HepG2 (cell line): ENCODE measurements around the gene CDK5R1. TPM values are rescaled to one million over a fixed set of nuclear protein-coding genes. Genes with fewer than 3 reads are reported as not detected.

Source experiments
- ATAC-seq: fragments of 200-7000 bp; cut with Tn5 transposase; 3 replicates; pipeline ENCODE4 v1.9.1; 2020; ENCODE audit warnings: mild to moderate bottlenecking, moderate library complexity
- BruUV-seq: library from RNA; stranded (reverse); fragments of 400-500 nt; replicated peaks from 2 replicates; lab custom pipeline; 2021; lab: Mats Ljungman, UMichigan
- CTCF ChIA-PET: fragments of 300-600 bp; formaldehyde crosslinking; extraction: SDS; loops from one replicate; lab custom pipeline; 2021; ENCODE audit warnings: low total read pairs, inconsistent platforms, low intra/inter-chr PET ratio; lab: Yijun Ruan, JAX
- POLR2A ChIA-PET: fragments of 350-600 bp; sonication (Branson Sonifier 250); formaldehyde crosslinking; loops from one replicate; lab custom pipeline; 2020; ENCODE audit warnings: antibody characterized with exemption, inconsistent platforms; lab: Yijun Ruan, JAX
- DNase-seq: peaks from one replicate; pipeline ENCODE4 v3.0.0-alpha.2; 2015; ENCODE audit warnings: low spot score
- FAIRE-seq: peaks from 3 replicates; lab custom pipeline; 2011; peaks lifted over from hg19 to GRCh38; lab: Jason Lieb, UNC
- H2AFZ ChIP-seq: one replicate; pipeline ENCODE4 v1.6.1; 2011; ENCODE audit warnings: low read length, inconsistent platforms
- H3K27ac ChIP-seq: fragments of 300-600 bp; 3 replicates; pipeline ENCODE4 v1.8.0; 2011; ENCODE audit warnings: mixed run types, mild to moderate bottlenecking, mixed read lengths, low read length, inconsistent platforms; ENCODE audit not compliant: insufficient read depth; ENCODE audit errors: extremely low read length
- H3K27me3 ChIP-seq, 2 experiments: fragments of 200-600 bp in 1 of 2; 2 replicates in 1 of 2; 3 replicates in 1 of 2; pipeline versions ENCODE4 v1.6.0 to v1.8.0; 2011; ENCODE audit warnings: low read length in 2 of 2, mild to moderate bottlenecking in 2 of 2, moderate library complexity in 2 of 2, inconsistent platforms in 1 of 2; ENCODE audit not compliant: insufficient read depth in 2 of 2, control insufficient read depth in 1 of 2
- H3K36me3 ChIP-seq, 2 experiments: fragments of 200-600 bp in 1 of 2; replicated peaks in 1 of 2; 2 replicates in 1 of 2; 3 replicates in 1 of 2; pipeline versions ENCODE4 v1.5.1 to v1.8.0; 2011; ENCODE audit warnings: low read length in 2 of 2, inconsistent platforms in 1 of 2; ENCODE audit not compliant: insufficient read depth in 2 of 2, control insufficient read depth in 1 of 2
- H3K4me1 ChIP-seq: 2 replicates; pipeline ENCODE4 v1.5.1; 2012; ENCODE audit warnings: low read length, inconsistent platforms; ENCODE audit not compliant: insufficient read depth
- H3K4me2 ChIP-seq: 2 replicates; pipeline ENCODE4 v1.6.0; 2011; ENCODE audit warnings: low read depth, low read length, inconsistent platforms
- H3K4me3 ChIP-seq, 3 experiments: fragments of 200-600 bp in 1 of 3; sonication (generic), shearing (Covaris generic) in 1 of 3; replicated peaks in 1 of 3; 2 replicates each; pipeline ENCODE4 v1.5.1; 2011 to 2016; ENCODE audit warnings: low read length in 3 of 3, inconsistent platforms in 2 of 3, low read depth in 2 of 3, mild to moderate bottlenecking in 2 of 3, control low read depth in 1 of 3, mixed read lengths in 1 of 3; ENCODE audit not compliant: insufficient read depth in 1 of 3
- H3K79me2 ChIP-seq: one replicate; pipeline ENCODE4 v1.6.1; 2011; ENCODE audit warnings: low read length, inconsistent platforms; ENCODE audit not compliant: insufficient read depth
- H3K9ac ChIP-seq: 2 replicates; pipeline ENCODE4 v1.6.0; 2011; ENCODE audit warnings: mild to moderate bottlenecking, low read depth, low read length, inconsistent platforms; ENCODE audit not compliant: insufficient read depth
- H3K9me3 ChIP-seq: 2 replicates; pipeline ENCODE4 v1.5.1; 2012; ENCODE audit warnings: mild to moderate bottlenecking, low read length
- H4K20me1 ChIP-seq: 2 replicates; pipeline ENCODE4 v1.6.0; 2011; ENCODE audit warnings: inconsistent platforms, mild to moderate bottlenecking, low read length, moderate library complexity; ENCODE audit not compliant: insufficient read depth
- CREM ChIP-seq, 2 experiments: sonication (generic) in 1 of 2; formaldehyde crosslinking in 1 of 2; IDR thresholded peaks; 2 replicates each; pipeline versions ENCODE4 v1.4.0 to v1.6.1; 2016 to 2020; ENCODE audit warnings: antibody characterized with exemption in 1 of 2, mild to moderate bottlenecking in 1 of 2, missing genetic modification reagents in 1 of 2
- GABPA ChIP-seq, 2 experiments: IDR thresholded peaks; 2 replicates each; pipeline ENCODE4 v1.6.1; 2011 to 2016; ENCODE audit warnings: low read depth in 2 of 2, low read length in 1 of 2, missing biosample characterization in 1 of 2, missing genetic modification characterization in 1 of 2
- NONO ChIP-seq, 2 experiments: fragments of 450-650 bp in 1 of 2; sonication (generic) in 1 of 2; formaldehyde crosslinking in 1 of 2; IDR thresholded peaks in 1 of 2; conservative IDR thresholded peaks in 1 of 2; 2 replicates each; pipeline versions ENCODE4 v1.6.1 to v1.8.0; 2017 to 2022; ENCODE audit warnings: mild to moderate bottlenecking in 1 of 2, missing genetic modification reagents in 1 of 2, moderate library complexity in 1 of 2
- RFX1 ChIP-seq: fragments of 450-650 bp; IDR thresholded peaks from 2 replicates; pipeline ENCODE4 v1.6.1; 2017
- RXRB ChIP-seq: IDR thresholded peaks from 2 replicates; pipeline ENCODE4 v1.6.1; 2016; ENCODE audit warnings: borderline replicate concordance, missing genetic modification reagents, missing compliant biosample characterization
- ZBTB39 ChIP-seq: sonication (generic); formaldehyde crosslinking; IDR thresholded peaks from 2 replicates; pipeline ENCODE4 v1.5.0; 2020; ENCODE audit warnings: missing genetic modification reagents
- ZMYM4 ChIP-seq: sonication (generic); formaldehyde crosslinking; IDR thresholded peaks from 2 replicates; pipeline ENCODE4 v1.8.1; 2023; ENCODE audit warnings: mild to moderate bottlenecking, missing genetic modification reagents
- ZNF670 ChIP-seq: sonication (generic); formaldehyde crosslinking; IDR thresholded peaks from 2 replicates; pipeline ENCODE4 v1.8.0; 2022; ENCODE audit warnings: mild to moderate bottlenecking, missing genetic modification reagents, borderline replicate concordance
- ZNF687 ChIP-seq: sonication (generic); formaldehyde crosslinking; IDR thresholded peaks from 2 replicates; pipeline ENCODE4 v1.5.1; 2020; ENCODE audit warnings: mild to moderate bottlenecking, missing genetic modification reagents, moderate library complexity
- WGBS: methylation state at CpG from one replicate; pipeline ENCODE4 v1.1.6; 2017; ENCODE audit warnings: low lambda C conversion rate; 5-methylcytosine and 5-hydroxymethylcytosine counted together
- in situ Hi-C: cut with HindIII; loops from 2 replicates; pipeline ENCODE4 v1.10.0; 2017; ENCODE audit warnings: low pct_unique_long_range_greater_than_20kb; ENCODE audit not compliant: extremely low pct_ligation_motif_present
- intact Hi-C: fragments of 100-400 bp; cut with micrococcal nuclease; formaldehyde crosslinking; loops from one replicate; pipeline ENCODE4 v1.10.0; 2022; ENCODE audit not compliant: unreplicated experiment
- polyA plus RNA-seq, 8 experiments: library from polyadenylated mRNA; depleted of rRNA in 3 of 8; stranded (reverse) in 7 of 8; unstranded in 1 of 8; fragments of >200 nt; fragmentation: Illumina TruSeq in 4 of 8; extraction: Trizol in 4 of 8; gene quantifications; 2 replicates each; pipeline versions ENCODE4 v1.2.1 to v1.2.3, GENCODE V29; 2011 to 2016; ENCODE audit warnings: low read depth in 4 of 8, missing spikeins in 1 of 8, mixed read lengths in 1 of 8; ENCODE audit not compliant: insufficient read depth in 1 of 8
- total RNA-seq, 5 experiments: library from RNA; depleted of rRNA; stranded (reverse); fragments of >200 nt; fragmentation: Illumina TruSeq; extraction: Trizol; gene quantifications; 2 replicates each; pipeline ENCODE4 v1.2.3, GENCODE V29; 2016; ENCODE audit warnings: low read depth in 1 of 5
- TF ChIP-seq, protein P1 (sequence below): IDR thresholded peaks from 2 replicates; pipeline ENCODE4 v1.6.1; 2016; ENCODE audit warnings: low read depth

CDK5R1 gene
- total and polyA plus RNA-seq, 2 of the 13 experiments (the other 11 are each of a cell fraction or from before 2014, with no cell fraction given): 1.1 to 3.9 TPM

DNA sequence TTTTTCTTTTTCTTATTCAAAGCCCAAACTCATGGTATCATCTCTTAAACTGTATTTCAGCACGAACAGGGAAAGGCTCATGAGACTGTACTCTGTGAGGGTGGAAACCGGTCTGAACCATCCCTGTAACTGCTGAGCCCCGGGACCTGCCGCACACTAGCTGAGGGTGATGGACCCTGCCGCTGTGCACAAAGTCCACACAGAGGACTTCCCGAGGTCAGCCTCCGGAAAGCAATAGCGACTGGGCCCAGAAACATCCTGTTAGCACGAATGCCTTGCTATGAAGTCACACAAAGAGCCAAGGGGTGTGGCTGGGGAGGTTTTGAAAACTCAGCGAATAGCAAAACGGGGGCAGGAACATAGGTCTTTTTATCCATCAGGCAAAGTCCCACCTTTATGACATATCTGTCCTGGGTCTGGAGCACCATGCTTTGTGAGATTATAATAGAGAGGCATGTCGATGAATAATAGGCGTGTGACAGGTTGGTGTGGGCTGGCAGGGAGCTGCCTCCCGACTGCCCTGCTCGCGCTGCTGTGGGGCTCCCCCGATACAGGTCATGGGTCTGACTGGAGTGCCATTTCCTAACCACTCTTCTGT, 33.4 kb downstream of the CDK5R1 start:
- no peak overlapping the region for H3K9ac ChIP-seq
- no peaks in the 10 kb centered on the region for H4K20me1 ChIP-seq
- no peaks in the 10 kb centered on the region for H3K36me3 ChIP-seq
- H3K4me1 ChIP-seq: peaks cover 21% of the 10 kb centered on the region
- no peaks in the 10 kb centered on the region; a peak in 1 of 5 replicates for H3K27me3 ChIP-seq
- no peaks in the 10 kb centered on the region for H3K9me3 ChIP-seq
- no peak overlapping the region for H2AFZ ChIP-seq
- H3K4me3 ChIP-seq: no peak overlapping the region
- CTCF ChIA-PET: no interaction called here
- DNase-seq: peak; percentile 25
- H3K4me2 ChIP-seq: peak overlapping the region; percentile 33
- 42% methylated on average over 17 of the region's 17 CpGs for WGBS
- in situ Hi-C loops: no loop called here
- POLR2A ChIA-PET: no interaction called here
- peak overlapping the region; percentile 24 for H3K27ac ChIP-seq
- ATAC-seq: peak; percentile 89
- intact Hi-C loops: no loop called here
- peak; percentile 57 for FAIRE-seq
- BruUV-seq: no TSS peak
- H3K79me2 ChIP-seq: no peaks in the 10 kb centered on the region
- TF ChIP-seq NONO (IDR thresholded peaks at IDR 0.05) (no peak), NONO (CRISPR knock-in tag; conservative IDR thresholded peaks at IDR 0.05) (no peak), ZNF687 (CRISPR knock-in tag) (peak; percentile 63), RFX1 (no peak), GABPA (IDR thresholded peaks at IDR 0.05; ENCODE audit: low read depth, low read length) (no peak), GABPA (CRISPR knock-in tag; IDR thresholded peaks at IDR 0.05; ENCODE audit: low read depth) (peak; percentile 56), CREM (IDR thresholded peaks at IDR 0.05) (no peak), CREM (CRISPR knock-in tag; IDR thresholded peaks at IDR 0.05) (no peak), RXRB (CRISPR knock-in tag) (peak; percentile 27; the same call in 1 of the 2 replicates), ZMYM4 (CRISPR knock-in tag) (peak; percentile 65), ZNF670 (no peak), ZBTB39 (no peak)
- TF ChIP-seq, protein P1, sequence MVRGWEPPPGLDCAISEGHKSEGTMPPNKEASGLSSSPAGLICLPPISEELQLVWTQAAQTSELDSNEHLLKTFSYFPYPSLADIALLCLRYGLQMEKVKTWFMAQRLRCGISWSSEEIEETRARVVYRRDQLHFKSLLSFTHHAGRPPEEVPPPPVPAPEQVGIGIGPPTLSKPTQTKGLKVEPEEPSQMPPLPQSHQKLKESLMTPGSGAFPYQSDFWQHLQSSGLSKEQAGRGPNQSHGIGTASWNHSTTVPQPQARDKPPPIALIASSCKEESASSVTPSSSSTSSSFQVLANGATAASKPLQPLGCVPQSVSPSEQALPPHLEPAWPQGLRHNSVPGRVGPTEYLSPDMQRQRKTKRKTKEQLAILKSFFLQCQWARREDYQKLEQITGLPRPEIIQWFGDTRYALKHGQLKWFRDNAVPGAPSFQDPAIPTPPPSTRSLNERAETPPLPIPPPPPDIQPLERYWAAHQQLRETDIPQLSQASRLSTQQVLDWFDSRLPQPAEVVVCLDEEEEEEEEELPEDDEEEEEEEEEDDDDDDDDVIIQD (CRISPR knock-in tag): peak; percentile 52; the same call in 1 of the 2 replicates
